SK-N-SH treated with all-trans-retinoic acid at 6 μM for 48 hours (cell line): ENCODE measurements around the gene CCDC137.

ENCODE experiments used
- ATAC-seq: fragments of 200-7000 bp; cut with Tn5 transposase; 3 replicates; pipeline ENCODE4 v1.9.1; 2020; ENCODE audit warnings: mild to moderate bottlenecking, moderate library complexity
- ARNTL ChIP-seq: fragments of 450-650 bp; formaldehyde crosslinking; IDR thresholded peaks from 2 replicates; pipeline ENCODE4 v1.5.0; 2020; ENCODE audit warnings: low read depth, mild to moderate bottlenecking, moderate library complexity, borderline replicate concordance
- BACH2 ChIP-seq: fragments of 250-450 bp; sonication (Bioruptor Pico); IDR thresholded peaks from 2 replicates; pipeline ENCODE4 v1.9.0; 2021; ENCODE audit warnings: mild to moderate bottlenecking, borderline replicate concordance
- CREB5 ChIP-seq: fragments of 250-450 bp; sonication (Bioruptor Pico); IDR thresholded peaks from 2 replicates; pipeline ENCODE4 v1.5.1; 2020; ENCODE audit warnings: low read depth, mild to moderate bottlenecking, moderate library complexity
- CSDC2 ChIP-seq: fragments of 250-450 bp; sonication (Bioruptor Pico); IDR thresholded peaks from 2 replicates; pipeline ENCODE4 v1.5.0; 2020; ENCODE audit warnings: mild to moderate bottlenecking, moderate library complexity
- CSRNP3 ChIP-seq: fragments of 250-450 bp; sonication (Bioruptor Pico); IDR thresholded peaks from 2 replicates; pipeline ENCODE4 v1.5.1; 2021; ENCODE audit warnings: mild to moderate bottlenecking, moderate library complexity
- ESRRG ChIP-seq: fragments of 250-450 bp; sonication (Bioruptor Pico); IDR thresholded peaks from 2 replicates; pipeline ENCODE4 v1.6.1; 2021; ENCODE audit warnings: mild to moderate bottlenecking
- GLIS3 ChIP-seq: fragments of 250-450 bp; sonication (Bioruptor Pico); IDR thresholded peaks from 2 replicates; pipeline ENCODE4 v1.5.0; 2020; ENCODE audit warnings: mild to moderate bottlenecking, moderate library complexity
- ISL1 ChIP-seq: fragments of 250-450 bp; sonication (Bioruptor Pico); IDR thresholded peaks from 2 replicates; pipeline ENCODE4 v2.1.2; 2022; ENCODE audit warnings: mild to moderate bottlenecking, moderate library complexity
- OSR1 ChIP-seq: fragments of 250-450 bp; sonication (Bioruptor Pico); IDR thresholded peaks from 2 replicates; pipeline ENCODE4 v1.8.0; 2022; ENCODE audit warnings: moderate library complexity, mild to moderate bottlenecking, inconsistent platforms
- PATZ1 ChIP-seq: fragments of 250-450 bp; sonication (Bioruptor Pico); IDR thresholded peaks from 2 replicates; pipeline ENCODE4 v1.8.0; 2020; ENCODE audit warnings: mild to moderate bottlenecking, moderate library complexity, borderline replicate concordance
- POU6F1 ChIP-seq: fragments of 250-450 bp; sonication (Bioruptor Pico); IDR thresholded peaks from 2 replicates; pipeline ENCODE4 v1.8.0; 2021; ENCODE audit warnings: low read depth, mild to moderate bottlenecking, moderate library complexity, borderline replicate concordance
- RARB ChIP-seq: fragments of 250-450 bp; sonication (Bioruptor Pico); IDR thresholded peaks from 2 replicates; pipeline ENCODE4 v1.8.0; 2021; ENCODE audit warnings: mild to moderate bottlenecking, moderate library complexity
- SNAI2 ChIP-seq: fragments of 250-450 bp; sonication (Bioruptor Pico); IDR thresholded peaks from 2 replicates; pipeline ENCODE4 v1.5.0; 2020; ENCODE audit warnings: mild to moderate bottlenecking, moderate library complexity
- TCF4 ChIP-seq: fragments of 250-450 bp; sonication (Bioruptor Pico); IDR thresholded peaks from 2 replicates; pipeline ENCODE4 v1.8.0; 2021; ENCODE audit warnings: mild to moderate bottlenecking, moderate library complexity, borderline replicate concordance
- TSHZ2 ChIP-seq: fragments of 250-450 bp; sonication (Bioruptor Pico); IDR thresholded peaks from 2 replicates; pipeline ENCODE4 v1.5.0; 2020; ENCODE audit warnings: mild to moderate bottlenecking, moderate library complexity
- ZFP30 ChIP-seq: fragments of 450-650 bp; formaldehyde crosslinking; IDR thresholded peaks from 2 replicates; pipeline ENCODE4 v1.5.0; 2022; ENCODE audit warnings: mild to moderate bottlenecking, moderate library complexity
- ZNF565 ChIP-seq: fragments of 450-650 bp; formaldehyde crosslinking; conservative IDR thresholded peaks from 2 replicates; pipeline ENCODE4 v1.5.0; 2020; ENCODE audit warnings: low read depth, mild to moderate bottlenecking, moderate library complexity
- ZNF70 ChIP-seq: fragments of 450-650 bp; formaldehyde crosslinking; IDR thresholded peaks from 2 replicates; pipeline ENCODE4 v1.5.0; 2020; ENCODE audit warnings: mild to moderate bottlenecking, moderate library complexity
- ZNF8 ChIP-seq: fragments of 450-650 bp; formaldehyde crosslinking; IDR thresholded peaks from 2 replicates; pipeline ENCODE4 v1.5.0; 2020; ENCODE audit warnings: mild to moderate bottlenecking, moderate library complexity

CCDC137 gene

GRCh38 chr17:81682565-81683207, 16.1 kb downstream of the CCDC137 start:
- TF ChIP-seq ESRRG (CRISPR knock-in tag) (no peak), ZNF8 (peak; percentile 94), RARB (no peak), ZNF70 (no peak), CREB5 (CRISPR knock-in tag) (no peak), ARNTL (CRISPR knock-in tag) (no peak), ZFP30 (no peak), ISL1 (CRISPR knock-in tag) (no peak)
- TF ChIP-seq, all 23 proteins: peak for 1
- peak; percentile 5 for ATAC-seq

- TF ChIP-seq GLIS3 (no peak), ZFP30 (no peak), CSDC2 (no peak), SNAI2 (CRISPR knock-in tag) (no peak), TCF4 (no peak), ARNTL (CRISPR knock-in tag) (no peak), BACH2 (CRISPR knock-in tag) (no peak), ZNF8 (no peak)
- TF ChIP-seq, all 23 proteins: peak for 0
- peak; percentile 22 for ATAC-seq
Observed at GRCh38 chr17:81683208-81683583, 16.7 kb downstream of the CCDC137 start.

GRCh38 chr17:81683584-81684441, 17.3 kb downstream of the CCDC137 start, which contains the start of the genes ARL16 and HGS:
Gene ARL16, minus strand, starts transcription at chr17:81683797. Its CDS starts 44 bp downstream, at chr17:81683753.
Gene HGS, plus strand, starts transcription at chr17:81684011. Its CDS starts 56 bp downstream, at chr17:81684067.
- peak; percentile 96 for ATAC-seq

More at GRCh38 chr17:81683584-81684441, 17.3 kb downstream of the CCDC137 start, which contains the start of the genes ARL16 and HGS:
- peak; percentile 79; the same call in 1 of the 2 replicates for TF ChIP-seq PATZ1 (CRISPR knock-in tag)
- TF ChIP-seq OSR1 (CRISPR knock-in tag) = no peak
- no peak for TF ChIP-seq CSDC2
- no peak for TF ChIP-seq CSRNP3 (CRISPR knock-in tag)
- TF ChIP-seq TSHZ2 (CRISPR knock-in tag) = peak; percentile 52; the same call in 1 of the 2 replicates
- TF ChIP-seq GLIS3 = no peak
- TF ChIP-seq ZNF565 (CRISPR knock-in tag) = no peak
- no peak for TF ChIP-seq POU6F1 (CRISPR knock-in tag)
- TF ChIP-seq SNAI2 (CRISPR knock-in tag) = no peak
